HG03139 (cell line): ENCODE measurements around the gene CDK5RAP3.
"Not testable (repeated sequence)": the region's sequence is repeated elsewhere in the genome, so short reads cannot be mapped to it uniquely, and the experiment has no call there.

Experiments used
- ATAC-seq: cut with Tn5 transposase; IDR thresholded peaks from one replicate; pipeline ENCODE4 v1.9.1; 2021; ENCODE audit not compliant: unreplicated experiment

The CDK5RAP3 gene

DNA sequence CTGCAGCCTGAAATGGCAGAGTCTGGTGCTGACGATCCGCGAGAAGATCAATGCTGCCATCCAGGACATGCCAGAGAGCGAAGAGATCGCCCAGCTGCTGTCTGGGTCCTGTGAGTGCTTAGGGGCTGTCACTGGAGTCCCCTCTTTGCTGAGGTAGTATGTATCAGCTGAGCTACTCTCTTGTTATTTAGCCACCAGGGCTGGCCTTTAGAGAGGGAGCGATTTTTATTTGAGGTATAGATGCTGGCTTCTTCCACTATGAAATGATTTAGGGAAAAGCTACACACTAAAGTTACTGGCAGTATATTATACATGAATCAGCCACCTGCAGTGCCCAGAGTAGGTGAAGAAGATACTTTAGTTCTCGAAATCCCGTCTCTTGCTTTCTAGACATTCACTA is 2.6 kb downstream of the CDK5RAP3 start:
- ATAC-seq = no peak

DNA sequence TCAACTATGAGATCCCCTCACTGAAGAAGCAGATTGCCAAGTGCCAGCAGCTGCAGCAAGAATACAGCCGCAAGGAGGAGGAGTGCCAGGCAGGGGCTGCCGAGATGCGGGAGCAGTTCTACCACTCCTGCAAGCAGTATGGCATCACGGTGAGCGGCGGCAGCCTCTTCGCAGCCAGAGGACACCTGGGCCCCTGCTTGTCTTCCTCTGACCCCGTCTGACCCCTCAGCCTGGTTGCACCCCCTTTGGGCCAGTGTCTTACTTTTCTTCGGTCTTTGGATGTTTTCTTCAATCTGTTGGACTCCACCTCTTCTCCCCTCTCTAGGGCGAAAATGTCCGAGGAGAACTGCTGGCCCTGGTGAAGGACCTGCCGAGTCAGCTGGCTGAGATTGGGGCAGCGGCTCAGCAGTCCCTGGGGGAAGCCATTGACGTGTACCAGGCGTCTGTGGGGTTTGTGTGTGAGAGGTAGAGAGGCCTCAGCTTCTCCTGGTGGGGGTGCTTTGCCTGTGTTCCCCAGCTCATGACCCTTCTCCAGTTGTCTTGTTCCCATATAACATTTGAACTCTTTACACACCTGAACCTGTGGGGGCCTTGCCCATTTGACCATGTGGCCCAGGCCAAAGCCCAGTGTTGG is 4.4 kb downstream of the CDK5RAP3 start:
- no peak for ATAC-seq

DNA sequence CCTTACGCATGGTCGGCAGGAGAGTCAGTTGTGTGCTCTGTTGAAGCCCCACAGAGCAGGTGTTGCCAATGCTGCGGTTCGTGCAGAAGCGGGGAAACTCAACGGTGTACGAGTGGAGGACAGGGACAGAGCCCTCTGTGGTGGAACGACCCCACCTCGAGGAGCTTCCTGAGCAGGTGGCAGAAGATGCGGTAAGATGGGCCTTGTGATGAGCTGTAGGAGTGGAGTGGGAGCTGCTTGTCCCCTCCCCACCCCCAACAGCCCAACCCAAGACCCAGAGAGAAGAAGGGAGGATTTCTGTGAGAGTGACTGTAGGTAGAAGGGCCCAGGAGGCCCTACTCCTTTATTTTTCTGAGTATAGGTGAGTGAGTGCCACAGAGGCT is 4.9 kb downstream of the CDK5RAP3 start:
- ATAC-seq = no peak

DNA sequence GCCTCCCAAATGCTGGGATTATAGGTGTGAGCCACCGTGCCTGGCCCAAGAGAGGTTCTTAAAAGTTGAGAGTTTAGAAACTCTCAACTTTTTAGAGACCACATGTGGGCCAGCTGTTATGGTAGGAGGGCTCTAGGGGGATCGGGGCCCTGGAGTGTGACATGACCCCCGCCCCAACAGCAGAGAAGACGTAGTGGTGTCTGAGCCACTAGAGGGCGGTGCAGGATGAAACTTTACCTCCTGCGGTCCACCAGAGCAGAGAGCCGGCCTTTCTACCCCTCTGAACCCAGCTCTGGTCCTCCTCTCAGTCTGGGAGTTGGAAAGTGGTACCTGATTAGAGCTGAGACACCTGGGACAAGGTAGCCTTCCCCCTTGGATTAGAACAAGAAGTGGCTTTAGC is 7.4 kb downstream of the CDK5RAP3 start:
- ATAC-seq = no peak

DNA sequence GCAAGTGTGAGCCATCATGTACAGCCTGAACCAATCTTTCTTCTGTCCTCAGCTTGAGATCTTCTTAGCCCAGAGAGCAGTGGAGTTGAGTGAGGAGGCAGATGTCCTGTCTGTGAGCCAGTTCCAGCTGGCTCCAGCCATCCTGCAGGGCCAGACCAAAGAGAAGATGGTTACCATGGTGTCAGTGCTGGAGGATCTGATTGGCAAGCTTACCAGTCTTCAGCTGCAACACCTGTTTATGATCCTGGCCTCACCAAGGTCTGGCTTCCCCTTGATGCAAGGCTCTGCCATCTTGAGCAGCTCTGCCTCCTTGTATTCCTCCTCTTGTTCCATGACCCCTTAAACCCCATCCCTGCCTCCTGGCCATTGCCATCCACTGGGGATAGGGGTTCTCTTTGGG is 9.6 kb downstream of the CDK5RAP3 start:
- ATAC-seq = no peak

DNA sequence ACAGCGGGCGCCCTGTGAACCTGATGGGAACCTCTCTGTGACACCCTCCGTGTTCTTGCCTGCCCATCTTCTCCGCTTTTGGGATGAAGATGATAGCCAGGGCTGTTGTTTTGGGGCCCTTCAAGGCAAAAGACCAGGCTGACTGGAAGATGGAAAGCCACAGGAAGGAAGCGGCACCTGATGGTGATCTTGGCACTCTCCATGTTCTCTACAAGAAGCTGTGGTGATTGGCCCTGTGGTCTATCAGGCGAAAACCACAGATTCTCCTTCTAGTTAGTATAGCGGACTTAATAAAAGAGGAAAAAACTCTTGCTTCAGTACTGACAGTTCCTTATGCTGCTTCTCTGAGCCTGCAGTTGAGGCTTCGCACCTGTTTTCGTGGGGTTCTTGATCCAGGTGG is 10.5 kb downstream of the CDK5RAP3 start:
- no peak for ATAC-seq

DNA sequence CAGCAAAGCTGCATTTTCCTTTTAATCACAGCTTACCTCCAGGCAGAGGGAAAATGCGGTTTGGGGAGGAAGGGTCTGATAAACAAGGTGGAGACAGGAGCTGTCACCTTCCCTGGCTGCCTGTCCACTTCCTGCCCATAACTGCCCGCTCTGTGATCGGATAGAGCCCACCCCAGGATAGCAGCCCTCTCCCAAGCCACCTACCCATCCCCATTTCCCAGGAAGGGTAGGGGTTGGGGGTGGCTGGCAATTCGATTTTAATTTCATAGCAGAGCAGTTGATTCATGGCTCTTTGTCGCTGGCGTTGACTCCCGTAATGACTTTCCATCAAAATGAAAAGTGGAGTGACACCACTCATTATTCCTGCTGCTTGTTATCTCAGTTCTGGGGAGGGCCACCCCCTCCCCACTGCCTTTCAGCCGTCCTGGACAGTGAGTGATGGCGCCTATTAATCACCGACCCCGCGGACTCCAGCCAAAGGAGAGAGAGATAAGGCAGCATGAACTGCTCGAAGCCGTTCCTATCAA is 11.2 kb downstream of the CDK5RAP3 start:
- no peak for ATAC-seq

DNA sequence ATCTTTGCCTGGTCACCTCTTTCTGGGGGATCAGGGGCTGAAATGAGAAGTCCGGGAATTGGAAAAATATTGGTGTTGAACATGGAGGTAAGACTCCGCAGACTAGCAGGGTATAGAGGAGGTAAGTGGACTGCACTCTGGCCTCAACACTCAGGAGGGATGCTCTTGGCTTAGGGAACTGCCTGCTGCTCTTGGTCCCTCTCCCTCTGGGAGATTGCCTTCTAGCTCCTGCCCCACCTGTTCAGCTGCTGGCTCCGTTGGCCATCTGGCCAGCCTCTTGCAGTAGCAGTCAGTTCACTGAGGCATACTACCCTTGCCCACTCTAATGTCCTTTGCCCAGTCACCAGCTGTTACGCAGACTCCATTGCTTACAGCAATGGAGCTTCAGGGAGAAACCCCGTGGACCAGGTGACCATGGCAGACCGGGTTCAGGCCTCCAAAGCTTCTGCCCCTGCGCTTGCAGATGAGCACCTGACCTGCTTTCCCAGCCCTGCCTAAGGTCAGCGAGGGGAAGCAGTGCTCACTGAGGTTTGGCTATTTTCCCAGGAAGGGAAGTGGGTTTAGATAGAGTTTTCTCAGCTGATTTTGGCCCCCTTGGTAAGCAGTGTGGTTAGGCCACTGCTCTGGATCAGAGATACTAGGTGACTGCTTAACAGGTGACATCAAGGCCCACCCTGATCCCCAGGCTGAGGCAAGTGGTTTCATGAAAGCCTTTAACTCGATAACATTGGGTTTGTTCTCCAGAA is 11.9 kb downstream of the CDK5RAP3 start:
- no peak for ATAC-seq

DNA sequence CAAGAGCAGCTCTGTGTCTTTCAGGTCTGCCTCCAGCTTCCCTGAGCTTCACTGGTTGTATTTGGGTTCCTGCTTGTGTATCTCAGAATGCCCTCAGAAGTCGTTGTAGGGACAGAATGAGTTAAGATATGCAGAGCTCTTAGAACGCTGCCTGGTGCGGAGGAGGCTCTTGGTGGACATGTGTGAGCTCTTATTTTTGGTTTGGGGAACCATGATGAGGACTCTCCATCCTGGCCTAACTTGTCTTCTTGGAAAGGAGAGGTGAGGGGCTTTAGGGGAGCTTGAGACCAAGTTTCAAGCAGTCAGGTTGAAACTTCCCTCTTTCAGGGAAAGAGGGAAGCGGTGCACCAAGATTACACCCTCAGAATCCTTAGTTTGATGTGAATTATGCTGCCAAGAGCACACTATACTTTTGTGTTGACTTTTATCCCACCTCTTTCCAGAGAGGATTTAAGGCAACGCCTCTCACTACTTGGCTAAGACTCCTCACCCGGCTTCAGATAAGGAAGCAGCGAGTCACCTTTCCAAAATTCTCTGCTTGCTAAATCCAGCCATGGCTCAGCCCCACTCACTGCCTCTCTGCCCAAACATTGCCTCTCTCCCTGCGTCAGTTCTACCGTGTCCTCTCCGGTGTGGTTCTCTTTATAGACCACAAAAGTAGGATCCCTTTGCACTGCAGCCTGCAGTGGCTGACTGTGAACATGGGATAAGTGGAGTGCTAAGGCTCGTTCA is 12.7 kb downstream of the CDK5RAP3 start:
- no peak for ATAC-seq

DNA sequence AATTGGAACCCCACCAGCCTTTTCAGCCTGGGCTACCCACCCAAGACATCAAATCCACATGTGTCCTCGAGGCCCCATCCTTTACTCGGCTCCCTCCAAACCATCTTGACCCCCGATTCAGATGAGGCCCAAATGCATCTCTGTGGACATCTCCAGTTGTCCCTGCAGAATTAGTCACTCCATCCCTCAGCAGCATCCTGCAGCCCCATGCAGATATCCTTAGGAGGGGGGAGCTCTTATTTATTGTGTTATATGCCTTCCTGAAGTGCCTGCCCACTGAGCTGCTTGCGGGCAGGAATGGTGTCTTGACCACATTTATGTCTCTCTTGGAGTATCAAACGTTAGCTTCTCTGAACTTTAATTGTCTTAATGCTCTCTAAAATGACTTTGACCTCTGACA is 15.6 kb downstream of the CDK5RAP3 start:
- ATAC-seq = no peak

DNA sequence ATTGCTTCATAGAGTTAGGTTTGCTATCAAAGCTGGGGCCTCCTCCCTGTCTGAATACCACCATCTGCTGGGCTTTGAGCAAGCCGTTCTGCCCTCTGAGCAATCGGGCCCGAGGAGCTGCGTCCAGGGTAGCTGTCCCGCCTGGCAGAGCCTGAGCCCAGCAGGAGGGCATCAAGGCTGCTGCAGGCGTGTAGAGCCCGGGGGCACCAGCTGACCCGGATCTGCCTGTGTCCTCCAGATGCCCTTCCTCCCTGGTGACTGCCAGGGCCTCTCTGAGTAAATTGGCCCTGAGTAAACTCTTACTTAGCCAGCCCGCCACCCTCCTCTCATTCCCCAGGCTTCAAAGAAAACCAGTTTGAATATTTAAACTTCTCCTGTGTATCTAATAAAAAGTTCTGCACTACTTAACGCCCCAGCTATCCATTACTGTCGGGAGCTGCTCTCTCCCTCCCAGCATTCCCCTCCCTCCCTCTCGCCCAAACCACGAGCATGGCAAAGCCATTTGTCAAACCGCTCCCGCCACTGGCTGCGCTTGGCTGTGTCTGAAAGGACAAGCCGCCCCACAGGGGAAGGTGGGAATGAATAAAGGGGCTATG is 16.4 kb downstream of the CDK5RAP3 start:
- ATAC-seq = no peak

DNA sequence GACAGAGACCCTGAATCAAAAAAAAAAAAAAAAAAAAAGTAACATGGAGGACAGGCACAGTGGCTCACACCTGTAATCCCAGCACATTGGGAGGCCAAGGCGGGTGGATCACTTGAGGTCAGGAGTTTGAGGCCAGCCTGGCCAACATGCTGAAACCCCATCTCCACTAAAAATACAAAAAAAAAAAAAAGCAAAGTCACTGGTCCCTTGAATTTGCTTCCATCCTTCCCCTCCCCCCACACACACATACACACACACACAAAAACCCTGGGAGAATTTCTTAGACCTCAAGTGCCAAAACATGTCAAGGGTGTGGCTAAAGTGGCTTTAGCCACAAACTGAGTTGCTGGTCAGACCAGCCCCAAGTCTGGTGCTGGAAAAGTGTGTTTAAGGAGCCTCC is 17.5 kb downstream of the CDK5RAP3 start:
- not testable (repeated sequence) for ATAC-seq

DNA sequence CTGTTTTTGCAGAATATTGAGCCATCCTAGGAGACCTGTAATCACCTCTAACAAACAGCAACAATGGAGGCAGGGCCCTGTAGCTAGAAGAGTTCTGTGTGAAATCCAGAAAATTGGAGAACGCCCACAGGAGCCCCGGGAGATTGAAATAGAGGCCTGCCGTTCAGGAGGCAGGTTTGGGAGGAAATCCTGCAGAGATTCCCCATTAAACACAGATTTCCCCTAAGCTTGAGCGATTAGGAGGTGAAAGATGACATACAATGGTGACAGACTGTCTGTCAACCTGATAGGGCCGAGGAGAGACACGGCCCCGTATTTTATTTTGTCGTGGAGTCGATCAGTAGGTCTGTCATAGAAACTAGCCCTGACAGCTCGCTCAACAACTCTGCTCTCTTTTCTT is 18.2 kb downstream of the CDK5RAP3 start:
- no peak for ATAC-seq

DNA sequence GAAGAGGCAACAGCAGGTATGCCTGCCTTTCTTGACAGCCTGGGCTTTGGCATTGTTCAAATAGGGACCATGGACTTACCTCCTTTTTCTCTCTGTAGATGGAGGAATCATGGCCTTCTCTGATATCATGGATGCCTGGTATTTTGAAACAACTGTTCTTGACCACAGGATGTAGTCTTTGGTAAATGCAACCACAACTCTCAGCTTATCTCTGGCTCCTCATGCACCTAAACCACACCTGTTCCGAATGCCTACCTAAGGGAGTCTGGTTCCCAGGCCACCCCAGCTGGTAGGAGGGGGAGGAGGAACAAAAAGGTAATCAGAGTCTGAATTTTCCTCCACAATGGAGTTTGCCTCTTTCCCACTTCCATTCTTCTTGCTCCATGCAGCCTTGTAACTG is 18.8 kb downstream of the CDK5RAP3 start:
- ATAC-seq = no peak

DNA sequence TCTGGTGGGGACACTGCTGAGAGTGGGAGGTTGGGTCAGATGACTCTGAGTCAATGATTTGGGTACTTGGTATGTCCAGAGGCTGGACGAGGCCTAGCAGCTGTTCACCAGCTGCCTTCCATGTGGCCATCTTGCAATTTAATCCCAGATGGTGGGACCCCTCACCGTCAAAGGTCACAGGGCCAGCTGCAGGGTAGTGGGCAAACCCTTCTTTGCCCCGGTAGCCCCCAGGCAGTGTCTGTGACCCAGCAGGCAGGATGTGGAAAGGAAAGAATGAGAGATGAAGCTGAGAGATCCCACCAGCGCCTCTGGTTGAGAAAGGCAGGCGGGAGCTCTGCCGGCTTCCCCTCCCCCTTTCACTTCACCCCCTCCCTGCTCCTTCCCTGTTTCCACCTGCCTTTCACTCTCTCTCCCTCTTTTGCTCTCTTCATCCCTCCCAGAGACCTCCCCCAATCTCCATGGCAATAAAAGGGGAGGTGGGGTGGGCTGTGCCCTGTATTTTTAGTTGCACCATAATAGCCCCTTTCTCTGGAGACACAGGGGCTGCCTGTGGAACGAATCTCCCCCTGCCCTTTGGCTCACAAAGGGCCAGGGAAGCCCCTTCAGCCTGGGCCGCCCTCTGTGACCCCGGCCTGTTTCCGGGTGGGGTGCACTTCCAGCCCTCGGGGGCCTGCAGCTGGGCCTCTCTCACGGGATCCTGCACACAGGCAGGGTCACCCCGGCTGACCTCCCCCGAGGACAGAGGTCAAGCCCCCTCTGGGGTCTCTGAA is 20.2 kb downstream of the CDK5RAP3 start:
- no peak for ATAC-seq

DNA sequence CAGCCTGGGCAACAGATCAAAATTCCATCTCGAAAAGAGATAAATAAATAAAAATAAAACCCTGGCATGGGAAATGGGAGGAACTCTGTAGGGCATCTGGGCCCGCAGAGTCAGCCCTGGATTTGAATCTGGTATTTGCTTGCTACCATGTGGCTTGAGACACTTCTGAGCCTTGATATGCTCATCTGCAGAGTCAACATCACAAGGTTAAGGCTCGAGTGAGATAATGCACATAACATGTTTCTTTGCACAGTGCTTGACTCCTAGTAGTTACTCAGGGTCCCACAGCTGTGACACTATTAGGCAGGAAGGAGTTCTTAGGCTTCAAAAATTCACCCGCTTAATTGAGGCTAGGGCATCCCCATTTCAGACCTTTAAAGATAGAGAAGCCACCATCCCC is 21.3 kb downstream of the CDK5RAP3 start:
- no peak for ATAC-seq

DNA sequence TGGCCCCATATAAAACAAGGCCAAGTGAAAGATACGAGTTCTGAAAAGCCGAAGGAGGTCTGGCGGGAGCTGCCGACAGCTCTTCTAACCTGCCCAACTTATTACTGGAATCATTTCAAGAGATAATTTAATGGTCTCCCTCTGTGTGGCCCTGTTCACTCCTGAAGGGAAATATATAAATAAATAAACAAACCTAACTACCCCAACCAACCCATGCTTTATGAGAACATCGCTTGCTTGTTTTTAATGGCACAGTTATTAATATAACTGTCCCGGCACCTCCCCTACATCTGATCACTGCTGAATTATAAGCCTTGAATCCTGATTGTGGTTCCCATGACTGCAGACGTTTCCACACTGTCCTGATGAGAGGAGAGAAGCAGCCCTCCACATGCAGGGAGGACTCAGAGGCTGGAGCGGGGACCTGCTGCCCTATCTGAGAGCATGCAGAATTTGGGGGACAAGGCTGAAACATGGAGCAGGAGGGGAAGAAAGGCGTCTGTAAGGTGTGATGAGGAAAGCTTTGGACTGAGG is 22.2 kb downstream of the CDK5RAP3 start:
- no peak for ATAC-seq

DNA sequence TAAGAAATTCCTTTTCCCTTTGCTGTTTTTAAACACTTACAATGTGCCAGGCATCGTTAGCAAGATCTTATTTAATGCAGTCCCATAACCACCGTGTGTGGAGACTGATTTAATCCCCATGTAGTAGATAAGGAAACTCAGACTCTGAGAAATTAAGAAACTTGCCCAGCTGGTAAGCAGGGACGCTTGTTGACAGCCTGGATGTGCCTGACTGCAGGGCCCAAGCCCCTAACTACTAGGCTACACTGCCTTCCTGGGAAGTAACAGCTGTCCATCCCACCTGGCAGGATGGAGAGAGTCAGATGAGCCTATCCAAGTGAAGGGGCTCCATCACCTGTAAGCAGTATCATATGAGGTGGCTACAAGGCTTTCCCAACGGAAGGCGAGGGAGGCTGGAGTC is 23.1 kb downstream of the CDK5RAP3 start:
- ATAC-seq = no peak

DNA sequence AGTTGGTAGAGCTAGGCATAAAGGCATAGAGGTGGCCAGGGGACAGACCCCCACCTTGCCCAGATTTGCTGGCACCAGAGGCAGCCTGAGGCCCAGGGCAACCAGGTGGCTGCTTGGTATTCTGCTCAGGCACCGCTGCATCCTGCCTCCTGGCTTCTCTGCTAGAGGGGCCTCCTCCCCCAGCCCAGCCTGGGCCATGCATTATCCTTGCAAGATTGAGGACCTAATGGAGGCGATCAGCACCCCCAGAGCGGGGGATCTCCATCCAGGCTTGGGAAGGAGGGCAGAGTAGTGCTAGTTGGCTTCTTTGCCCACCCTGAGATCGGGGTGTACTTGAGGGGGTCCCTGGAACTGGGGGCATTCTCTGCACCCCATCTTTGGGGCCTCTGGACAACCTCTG is 23.8 kb downstream of the CDK5RAP3 start:
- no peak for ATAC-seq

DNA sequence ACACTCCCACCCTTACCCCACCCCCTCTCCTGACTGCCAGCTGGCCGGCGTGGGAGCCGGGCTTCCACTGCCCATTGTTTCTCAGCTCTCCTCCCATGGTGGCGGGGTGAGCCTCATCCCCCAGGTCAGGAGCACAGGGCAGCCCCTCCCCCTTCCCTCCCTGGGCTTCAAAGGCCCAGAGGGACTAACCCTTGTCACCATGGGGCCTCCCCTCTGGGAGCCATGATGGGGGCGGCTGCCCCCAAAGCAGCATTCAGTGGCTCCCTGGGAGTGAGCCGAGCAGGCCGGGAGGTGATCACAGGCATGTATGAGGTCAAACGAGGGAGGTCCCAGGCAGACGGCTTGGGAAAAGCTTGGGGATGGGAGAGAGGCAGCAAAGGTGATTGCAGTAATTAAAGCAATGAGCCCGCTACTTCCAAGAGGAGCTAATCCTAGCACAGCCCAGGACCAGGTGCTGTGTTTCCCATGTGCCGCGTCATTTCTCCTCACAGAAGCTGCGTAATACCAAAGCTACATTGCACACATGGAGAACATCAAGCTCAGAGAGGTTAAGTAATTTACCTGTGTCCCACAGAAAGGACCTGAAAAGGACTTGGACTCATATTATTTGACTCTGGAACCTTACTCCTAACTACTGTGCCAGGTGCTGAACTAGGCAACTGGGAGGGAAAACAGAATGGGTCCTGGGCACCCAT is 24.5 kb downstream of the CDK5RAP3 start:
- no peak for ATAC-seq
